GM12878 (cell line): ENCODE measurements around the gene PTPRN2.

Experiments used
- CREB1 ChIP-seq: IDR thresholded peaks from 2 replicates; pipeline ENCODE4 v1.6.1; 2012; ENCODE audit warnings: low read depth, mild to moderate bottlenecking, inconsistent platforms
- EZH2 ChIP-seq: IDR thresholded peaks from 2 replicates; pipeline ENCODE4 v1.6.1; 2012; ENCODE audit warnings: low read depth, mild to moderate bottlenecking, control low read depth, inconsistent platforms, low read length, borderline replicate concordance; ENCODE audit not compliant: control insufficient read depth
- HDAC2 ChIP-seq: fragments of 200-600 bp; sonication (generic); IDR thresholded peaks from 2 replicates; pipeline ENCODE4 v1.6.1; 2017
- NFYA ChIP-seq: IDR thresholded peaks from 2 replicates; pipeline ENCODE4 v1.6.1; 2011; ENCODE audit warnings: low read depth, mild to moderate bottlenecking, low read length, improper control_type of control experiment, borderline replicate concordance
- POLR2AphosphoS5 ChIP-seq: IDR thresholded peaks from 2 replicates; pipeline ENCODE4 v1.6.1; 2011; ENCODE audit warnings: mild to moderate bottlenecking, low read length, inconsistent platforms
- SP1 ChIP-seq: IDR thresholded peaks from one replicate; pipeline ENCODE4 v1.6.1; 2011; ENCODE audit warnings: low read depth, low read length
- TAF1 ChIP-seq: IDR thresholded peaks from 2 replicates; pipeline ENCODE4 v1.6.1; 2011; ENCODE audit warnings: mild to moderate bottlenecking, low read depth, low read length, borderline replicate concordance
- TF ChIP-seq, protein P1 (sequence below), 3 experiments: IDR thresholded peaks in 2 of 3; conservative IDR thresholded peaks in 1 of 3; 2 replicates each; pipeline ENCODE4 v1.5.1; 2011; ENCODE audit warnings: low read depth in 3 of 3, low read length in 3 of 3, mild to moderate bottlenecking in 3 of 3, control low read depth in 2 of 3, moderate library complexity in 2 of 3, inconsistent platforms in 1 of 3, mixed read lengths in 1 of 3; ENCODE audit not compliant: control insufficient read depth in 2 of 3, insufficient read depth in 1 of 3; ENCODE audit errors: extremely low read depth in 1 of 3
- TF ChIP-seq, protein P2 (sequence below): IDR thresholded peaks from 2 replicates; pipeline ENCODE4 v1.6.1; 2011; ENCODE audit warnings: mild to moderate bottlenecking, low read depth, low read length, moderate library complexity; ENCODE audit not compliant: insufficient replicate concordance

DNA sequence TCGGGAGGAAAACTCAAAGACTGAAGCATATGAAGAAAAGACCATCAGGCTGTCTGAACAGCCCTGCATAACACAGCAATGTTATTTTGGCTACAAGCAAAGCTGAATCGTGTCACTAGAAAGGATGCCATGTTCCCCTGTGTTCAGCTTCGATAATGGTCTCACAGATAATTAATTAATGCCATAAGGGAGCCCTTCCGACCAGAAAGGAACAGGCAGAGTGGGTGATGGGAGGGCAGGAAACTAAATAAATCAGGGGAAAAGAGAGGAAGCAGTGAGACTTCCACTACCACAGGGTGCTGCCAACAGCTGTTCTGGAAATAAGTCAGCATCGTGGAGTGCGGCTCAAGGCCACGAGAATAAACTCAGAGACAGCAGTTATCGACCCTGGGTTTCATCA is 3.2 kb downstream of the PTPRN2 start:
- TF ChIP-seq POLR2AphosphoS5 (no peak), EZH2 (no peak), SP1 (no peak), TAF1 (no peak), HDAC2 (no peak), CREB1 (no peak), NFYA (no peak)
- TF ChIP-seq, protein P1, sequence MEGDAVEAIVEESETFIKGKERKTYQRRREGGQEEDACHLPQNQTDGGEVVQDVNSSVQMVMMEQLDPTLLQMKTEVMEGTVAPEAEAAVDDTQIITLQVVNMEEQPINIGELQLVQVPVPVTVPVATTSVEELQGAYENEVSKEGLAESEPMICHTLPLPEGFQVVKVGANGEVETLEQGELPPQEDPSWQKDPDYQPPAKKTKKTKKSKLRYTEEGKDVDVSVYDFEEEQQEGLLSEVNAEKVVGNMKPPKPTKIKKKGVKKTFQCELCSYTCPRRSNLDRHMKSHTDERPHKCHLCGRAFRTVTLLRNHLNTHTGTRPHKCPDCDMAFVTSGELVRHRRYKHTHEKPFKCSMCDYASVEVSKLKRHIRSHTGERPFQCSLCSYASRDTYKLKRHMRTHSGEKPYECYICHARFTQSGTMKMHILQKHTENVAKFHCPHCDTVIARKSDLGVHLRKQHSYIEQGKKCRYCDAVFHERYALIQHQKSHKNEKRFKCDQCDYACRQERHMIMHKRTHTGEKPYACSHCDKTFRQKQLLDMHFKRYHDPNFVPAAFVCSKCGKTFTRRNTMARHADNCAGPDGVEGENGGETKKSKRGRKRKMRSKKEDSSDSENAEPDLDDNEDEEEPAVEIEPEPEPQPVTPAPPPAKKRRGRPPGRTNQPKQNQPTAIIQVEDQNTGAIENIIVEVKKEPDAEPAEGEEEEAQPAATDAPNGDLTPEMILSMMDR (IDR thresholded peaks at IDR 0.05 in 2 of 3, conservative IDR thresholded peaks at IDR 0.05 in 1 of 3; ENCODE audit: control insufficient read depth in 2 of 3, extremely low read depth in 1 of 3, insufficient read depth in 1 of 3, low read depth in 3 of 3, low read length in 3 of 3): no peak
- TF ChIP-seq, protein P2, sequence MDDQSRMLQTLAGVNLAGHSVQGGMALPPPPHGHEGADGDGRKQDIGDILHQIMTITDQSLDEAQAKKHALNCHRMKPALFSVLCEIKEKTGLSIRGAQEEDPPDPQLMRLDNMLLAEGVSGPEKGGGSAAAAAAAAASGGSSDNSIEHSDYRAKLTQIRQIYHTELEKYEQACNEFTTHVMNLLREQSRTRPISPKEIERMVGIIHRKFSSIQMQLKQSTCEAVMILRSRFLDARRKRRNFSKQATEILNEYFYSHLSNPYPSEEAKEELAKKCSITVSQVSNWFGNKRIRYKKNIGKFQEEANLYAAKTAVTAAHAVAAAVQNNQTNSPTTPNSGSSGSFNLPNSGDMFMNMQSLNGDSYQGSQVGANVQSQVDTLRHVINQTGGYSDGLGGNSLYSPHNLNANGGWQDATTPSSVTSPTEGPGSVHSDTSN: no peak
